H1 (cell line): ENCODE measurements around the gene ICE1. TPM values are rescaled to one million over a fixed set of nuclear protein-coding genes. Genes with fewer than 3 reads are reported as not detected.

ENCODE experiments used
- CHD7 ChIP-seq: fragments of 300-600 bp; sonication (generic); IDR thresholded peaks from 2 replicates; pipeline ENCODE4 v1.7.1; 2012; ENCODE audit warnings: low read length, moderate library complexity, mild to moderate bottlenecking, inconsistent platforms; ENCODE audit not compliant: insufficient replicate concordance
- CREB1 ChIP-seq: IDR thresholded peaks from 2 replicates; pipeline ENCODE4 v1.6.1; 2012; ENCODE audit warnings: inconsistent platforms
- RNF2 ChIP-seq: fragments of 200-900, 300-1000 bp; sonication (generic); IDR thresholded peaks from 2 replicates; pipeline ENCODE4 v1.7.1; 2016; ENCODE audit warnings: borderline replicate concordance, low read depth, mild to moderate bottlenecking, antibody characterized with exemption, low read length; ENCODE audit not compliant: poor library complexity, severe bottlenecking; ENCODE audit errors: missing control alignments
- SP4 ChIP-seq: IDR thresholded peaks from 2 replicates; pipeline ENCODE4 v1.6.1; 2012; ENCODE audit warnings: low read length, inconsistent platforms
- TAF7 ChIP-seq: optimal IDR thresholded peaks from 2 replicates; pipeline ENCODE3; 2011; ENCODE audit warnings: low read depth, mild to moderate bottlenecking, inconsistent platforms, low read length, moderate library complexity, borderline replicate concordance
- polyA plus RNA-seq, 7 experiments: library from polyadenylated mRNA; depleted of rRNA in 3 of 7; stranded (reverse) in 5 of 7; unstranded in 2 of 7; fragments of >200 nt in 5 of 7; fragments of 200-250 nt in 2 of 7; gene quantifications; 1 replicate in 5 of 7; 2 replicates in 1 of 7; 4 replicates in 1 of 7; pipeline versions ENCODE4 v1.2.1 to v1.2.3, GENCODE V29; 2011 to 2013; ENCODE audit warnings: missing spikeins in 2 of 7, mixed read lengths in 2 of 7
- total RNA-seq: library from RNA; stranded (reverse); fragmentation: NEBNext Ultra II Directional; extraction: Animal tissue kit (Norgen Biotek cat#: 25700); gene quantifications from 2 replicates; pipeline ENCODE4 v1.2.1, GENCODE V29; 2021
- TF ChIP-seq, protein P1 (sequence below): IDR thresholded peaks from 2 replicates; pipeline ENCODE4 v1.6.1; 2012; ENCODE audit warnings: low read length, inconsistent platforms

ICE1 gene
- total and polyA plus RNA-seq, 2 of the 8 experiments (the other 6 are each of a cell fraction or from before 2014, with no cell fraction given) = 11.8 to 53.9 TPM

- TF ChIP-seq CHD7 (no peak), RNF2 (no peak), TAF7 (no peak), SP4 (no peak), CREB1 (no peak)
- TF ChIP-seq, protein P1, sequence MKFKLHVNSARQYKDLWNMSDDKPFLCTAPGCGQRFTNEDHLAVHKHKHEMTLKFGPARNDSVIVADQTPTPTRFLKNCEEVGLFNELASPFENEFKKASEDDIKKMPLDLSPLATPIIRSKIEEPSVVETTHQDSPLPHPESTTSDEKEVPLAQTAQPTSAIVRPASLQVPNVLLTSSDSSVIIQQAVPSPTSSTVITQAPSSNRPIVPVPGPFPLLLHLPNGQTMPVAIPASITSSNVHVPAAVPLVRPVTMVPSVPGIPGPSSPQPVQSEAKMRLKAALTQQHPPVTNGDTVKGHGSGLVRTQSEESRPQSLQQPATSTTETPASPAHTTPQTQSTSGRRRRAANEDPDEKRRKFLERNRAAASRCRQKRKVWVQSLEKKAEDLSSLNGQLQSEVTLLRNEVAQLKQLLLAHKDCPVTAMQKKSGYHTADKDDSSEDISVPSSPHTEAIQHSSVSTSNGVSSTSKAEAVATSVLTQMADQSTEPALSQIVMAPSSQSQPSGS = no peak
- TF ChIP-seq, all 59 proteins: peak for 1
These were observed 36.1 kb upstream of the ICE1 start (continued) for GRCh38 chr5:5386329-5386728.
